H1 (cell line): ENCODE measurements around the gene CUEDC2. TPM values are rescaled to one million over a fixed set of nuclear protein-coding genes. Genes with fewer than 3 reads are reported as not detected.

Source experiments
- ASH2L ChIP-seq: fragments of 200-600, 300-600 bp; sonication (generic); IDR thresholded peaks from one replicate; pipeline ENCODE4 v1.7.1; 2017; ENCODE audit warnings: low read length
- CBX5 ChIP-seq: fragments of 300-800, 300-1000 bp; sonication (generic); IDR thresholded peaks from 2 replicates; pipeline ENCODE4 v1.7.1; 2016; ENCODE audit warnings: antibody characterized with exemption, low read length, low read depth
- CBX8 ChIP-seq: fragments of 300-800, 300-1000 bp; sonication (generic); IDR thresholded peaks from 2 replicates; pipeline ENCODE4 v1.7.1; 2016; ENCODE audit warnings: low read depth, low read length, borderline replicate concordance
- CREB1 ChIP-seq: IDR thresholded peaks from 2 replicates; pipeline ENCODE4 v1.6.1; 2012; ENCODE audit warnings: inconsistent platforms
- EGR1 ChIP-seq: IDR thresholded peaks from 2 replicates; pipeline ENCODE4 v1.6.1; 2011; ENCODE audit warnings: low read depth, low read length, borderline replicate concordance
- HDAC6 ChIP-seq: IDR thresholded peaks from one replicate; pipeline ENCODE4 v1.7.1; 2012; ENCODE audit warnings: low read depth, mild to moderate bottlenecking, inconsistent platforms, low read length, moderate library complexity
- KDM4A ChIP-seq: IDR thresholded peaks from one replicate; pipeline ENCODE4 v1.7.1; 2012; ENCODE audit warnings: low read depth, mild to moderate bottlenecking, moderate library complexity, low read length, inconsistent platforms; ENCODE audit not compliant: severe bottlenecking
- POLR2AphosphoS5 ChIP-seq: IDR thresholded peaks from 2 replicates; pipeline ENCODE4 v1.6.1; 2011; ENCODE audit warnings: low read depth, low read length
- SP1 ChIP-seq: IDR thresholded peaks from 2 replicates; pipeline ENCODE4 v1.6.1; 2011; ENCODE audit warnings: low read depth, low read length
- SP2 ChIP-seq: IDR thresholded peaks from 2 replicates; pipeline ENCODE4 v1.6.1; 2012; ENCODE audit warnings: mild to moderate bottlenecking, low read length, inconsistent platforms
- SP4 ChIP-seq: IDR thresholded peaks from 2 replicates; pipeline ENCODE4 v1.6.1; 2012; ENCODE audit warnings: low read length, inconsistent platforms
- SRF ChIP-seq: IDR thresholded peaks from 2 replicates; pipeline ENCODE4 v1.6.1; 2011; ENCODE audit warnings: mild to moderate bottlenecking, low read depth, low read length, moderate library complexity
- TAF1 ChIP-seq: IDR thresholded peaks from 2 replicates; pipeline ENCODE4 v1.6.1; 2011; ENCODE audit warnings: mild to moderate bottlenecking, low read depth, low read length
- TAF7 ChIP-seq: optimal IDR thresholded peaks from 2 replicates; pipeline ENCODE3; 2011; ENCODE audit warnings: low read depth, mild to moderate bottlenecking, inconsistent platforms, low read length, moderate library complexity, borderline replicate concordance
- polyA plus RNA-seq, 7 experiments: library from polyadenylated mRNA; depleted of rRNA in 3 of 7; stranded (reverse) in 5 of 7; unstranded in 2 of 7; fragments of >200 nt in 5 of 7; fragments of 200-250 nt in 2 of 7; gene quantifications; 1 replicate in 5 of 7; 2 replicates in 1 of 7; 4 replicates in 1 of 7; pipeline versions ENCODE4 v1.2.1 to v1.2.3, GENCODE V29; 2011 to 2013; ENCODE audit warnings: missing spikeins in 2 of 7, mixed read lengths in 2 of 7
- total RNA-seq: library from RNA; stranded (reverse); fragmentation: NEBNext Ultra II Directional; extraction: Animal tissue kit (Norgen Biotek cat#: 25700); gene quantifications from 2 replicates; pipeline ENCODE4 v1.2.1, GENCODE V29; 2021
- TF ChIP-seq, protein P1 (sequence below): IDR thresholded peaks from 2 replicates; pipeline ENCODE4 v1.6.1; 2012; ENCODE audit warnings: inconsistent platforms
- TF ChIP-seq, protein P2 (sequence below), 3 experiments: IDR thresholded peaks; 1 replicate in 2 of 3; 2 replicates in 1 of 3; pipeline versions ENCODE4 v1.5.1 to v1.6.1; 2011; ENCODE audit warnings: low read length in 3 of 3, mild to moderate bottlenecking in 3 of 3, inconsistent platforms in 2 of 3, low read depth in 1 of 3, moderate library complexity in 1 of 3; ENCODE audit not compliant: insufficient read depth in 1 of 3; ENCODE audit errors: control extremely low read depth in 1 of 3
- TF ChIP-seq, protein P3 (sequence below): IDR thresholded peaks from 2 replicates; pipeline ENCODE4 v1.6.1; 2011; ENCODE audit warnings: low read depth, mild to moderate bottlenecking, low read length; ENCODE audit not compliant: insufficient read depth
- TF ChIP-seq, protein P4 (sequence below): IDR thresholded peaks from 2 replicates; pipeline ENCODE4 v1.6.1; 2011; ENCODE audit warnings: low read length, improper control_type of control experiment
- TF ChIP-seq, protein P5 (sequence below): IDR thresholded peaks from 2 replicates; pipeline ENCODE4 v1.6.1; 2012; ENCODE audit warnings: low read length, inconsistent platforms

The CUEDC2 gene
- total and polyA plus RNA-seq, 2 of the 8 experiments (the other 6 are each of a cell fraction or from before 2014, with no cell fraction given), result 41.7 to 55.2 TPM

DNA sequence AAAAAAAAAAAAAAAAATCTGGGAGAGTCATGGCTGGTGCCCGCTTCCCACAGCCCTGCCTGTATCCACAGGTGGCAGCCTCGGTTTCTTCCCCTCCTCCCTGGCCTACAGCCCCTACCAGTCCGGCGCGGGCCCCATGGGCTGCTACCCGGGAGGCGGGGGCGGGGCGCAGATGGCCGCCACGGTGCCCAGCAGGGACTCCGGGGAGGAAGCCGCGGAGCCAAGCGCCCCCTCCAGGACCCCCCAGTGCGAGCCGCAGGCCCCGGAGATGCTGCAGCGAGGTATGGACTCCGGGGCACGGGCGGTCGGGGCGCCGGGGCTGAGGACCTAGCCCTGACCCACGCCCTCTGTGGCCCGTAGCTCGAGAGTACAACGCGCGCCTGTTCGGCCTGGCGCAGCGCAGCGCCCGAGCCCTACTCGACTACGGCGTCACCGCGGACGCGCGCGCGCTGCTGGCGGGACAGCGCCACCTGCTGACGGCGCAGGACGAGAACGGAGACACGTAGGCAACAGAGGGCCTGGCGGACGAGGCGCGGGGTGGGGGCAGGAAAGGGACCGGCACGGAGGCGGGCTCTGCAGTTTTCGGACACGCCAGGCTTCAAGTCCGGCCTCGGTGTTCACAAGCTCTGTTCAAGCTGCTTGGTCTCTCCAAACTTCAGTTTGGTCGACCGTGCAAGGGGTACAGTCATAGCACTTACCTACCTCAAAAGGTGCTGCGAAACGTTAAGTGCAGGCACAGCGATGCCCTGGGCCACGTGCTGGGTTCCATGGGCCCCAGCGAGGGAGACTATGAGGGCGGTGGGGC lies 33.0 kb downstream of the CUEDC2 start (continued):
- TF ChIP-seq, protein P1, sequence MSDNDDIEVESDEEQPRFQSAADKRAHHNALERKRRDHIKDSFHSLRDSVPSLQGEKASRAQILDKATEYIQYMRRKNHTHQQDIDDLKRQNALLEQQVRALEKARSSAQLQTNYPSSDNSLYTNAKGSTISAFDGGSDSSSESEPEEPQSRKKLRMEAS, result peak; percentile 84
- TF ChIP-seq POLR2AphosphoS5 (peak; percentile 47), CREB1 (peak; percentile 96), TAF7 (peak; percentile 82), SRF (0 out of 2 replicates have a peak, but pooled peaks have one; percentile 21), SP1 (no peak), EGR1 (no peak), TAF1 (peak; percentile 66), KDM4A (peak; percentile 67), SP4 (no peak), HDAC6 (no peak), CBX5 (no peak), SP2 (no peak), ASH2L (peak; percentile 78), CBX8 (no peak)
- TF ChIP-seq, protein P2, sequence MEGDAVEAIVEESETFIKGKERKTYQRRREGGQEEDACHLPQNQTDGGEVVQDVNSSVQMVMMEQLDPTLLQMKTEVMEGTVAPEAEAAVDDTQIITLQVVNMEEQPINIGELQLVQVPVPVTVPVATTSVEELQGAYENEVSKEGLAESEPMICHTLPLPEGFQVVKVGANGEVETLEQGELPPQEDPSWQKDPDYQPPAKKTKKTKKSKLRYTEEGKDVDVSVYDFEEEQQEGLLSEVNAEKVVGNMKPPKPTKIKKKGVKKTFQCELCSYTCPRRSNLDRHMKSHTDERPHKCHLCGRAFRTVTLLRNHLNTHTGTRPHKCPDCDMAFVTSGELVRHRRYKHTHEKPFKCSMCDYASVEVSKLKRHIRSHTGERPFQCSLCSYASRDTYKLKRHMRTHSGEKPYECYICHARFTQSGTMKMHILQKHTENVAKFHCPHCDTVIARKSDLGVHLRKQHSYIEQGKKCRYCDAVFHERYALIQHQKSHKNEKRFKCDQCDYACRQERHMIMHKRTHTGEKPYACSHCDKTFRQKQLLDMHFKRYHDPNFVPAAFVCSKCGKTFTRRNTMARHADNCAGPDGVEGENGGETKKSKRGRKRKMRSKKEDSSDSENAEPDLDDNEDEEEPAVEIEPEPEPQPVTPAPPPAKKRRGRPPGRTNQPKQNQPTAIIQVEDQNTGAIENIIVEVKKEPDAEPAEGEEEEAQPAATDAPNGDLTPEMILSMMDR (IDR thresholded peaks at IDR 0.05; ENCODE audit: control extremely low read depth in 1 of 3, insufficient read depth in 1 of 3, low read depth in 1 of 3, low read length in 3 of 3), result peak in 2 of 3 experiments; percentile 96; a peak in 3 of 4 replicates
- TF ChIP-seq, protein P3, sequence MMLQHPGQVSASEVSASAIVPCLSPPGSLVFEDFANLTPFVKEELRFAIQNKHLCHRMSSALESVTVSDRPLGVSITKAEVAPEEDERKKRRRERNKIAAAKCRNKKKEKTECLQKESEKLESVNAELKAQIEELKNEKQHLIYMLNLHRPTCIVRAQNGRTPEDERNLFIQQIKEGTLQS, result no peak
- TF ChIP-seq, protein P4, sequence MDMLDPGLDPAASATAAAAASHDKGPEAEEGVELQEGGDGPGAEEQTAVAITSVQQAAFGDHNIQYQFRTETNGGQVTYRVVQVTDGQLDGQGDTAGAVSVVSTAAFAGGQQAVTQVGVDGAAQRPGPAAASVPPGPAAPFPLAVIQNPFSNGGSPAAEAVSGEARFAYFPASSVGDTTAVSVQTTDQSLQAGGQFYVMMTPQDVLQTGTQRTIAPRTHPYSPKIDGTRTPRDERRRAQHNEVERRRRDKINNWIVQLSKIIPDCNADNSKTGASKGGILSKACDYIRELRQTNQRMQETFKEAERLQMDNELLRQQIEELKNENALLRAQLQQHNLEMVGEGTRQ, result no peak
- TF ChIP-seq, protein P5, sequence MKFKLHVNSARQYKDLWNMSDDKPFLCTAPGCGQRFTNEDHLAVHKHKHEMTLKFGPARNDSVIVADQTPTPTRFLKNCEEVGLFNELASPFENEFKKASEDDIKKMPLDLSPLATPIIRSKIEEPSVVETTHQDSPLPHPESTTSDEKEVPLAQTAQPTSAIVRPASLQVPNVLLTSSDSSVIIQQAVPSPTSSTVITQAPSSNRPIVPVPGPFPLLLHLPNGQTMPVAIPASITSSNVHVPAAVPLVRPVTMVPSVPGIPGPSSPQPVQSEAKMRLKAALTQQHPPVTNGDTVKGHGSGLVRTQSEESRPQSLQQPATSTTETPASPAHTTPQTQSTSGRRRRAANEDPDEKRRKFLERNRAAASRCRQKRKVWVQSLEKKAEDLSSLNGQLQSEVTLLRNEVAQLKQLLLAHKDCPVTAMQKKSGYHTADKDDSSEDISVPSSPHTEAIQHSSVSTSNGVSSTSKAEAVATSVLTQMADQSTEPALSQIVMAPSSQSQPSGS, result no peak
